ENCODE measurements around the gene AATK.
"Not testable (repeated sequence)": the region's sequence is repeated elsewhere in the genome, so short reads cannot be mapped to it uniquely, and the experiment has no call there.

The AATK gene

GRCh38 chr17:81085420-81085911 lies 80.6 kb downstream of the AATK start:
- DNase-seq: no peak

- no peak for DNase-seq
These were observed 81.2 kb downstream of the AATK start for GRCh38 chr17:81084680-81085419.

GRCh38 chr17:81083125-81083765 lies 82.8 kb downstream of the AATK start:
- no peak for DNase-seq

GRCh38 chr17:81082177-81083073 lies 83.6 kb downstream of the AATK start:
- no peak for DNase-seq

- DNase-seq: no peak
These were observed 84.5 kb downstream of the AATK start for GRCh38 chr17:81081222-81082176.

- DNase-seq: no peak
These were observed 86.0 kb downstream of the AATK start for GRCh38 chr17:81080019-81080418.

GRCh38 chr17:81078026-81078913 lies 87.8 kb downstream of the AATK start:
- not testable (repeated sequence) for DNase-seq

GRCh38 chr17:81076141-81076679 lies 89.8 kb downstream of the AATK start:
- no peak for DNase-seq

- DNase-seq: no peak
These were observed 90.7 kb downstream of the AATK start for GRCh38 chr17:81075307-81075706.

- no peak for DNase-seq
These were observed 91.1 kb downstream of the AATK start for GRCh38 chr17:81074875-81075274.

GRCh38 chr17:81073967-81074839 lies 91.8 kb downstream of the AATK start:
- DNase-seq: no peak

GRCh38 chr17:81071761-81072741 lies 94.0 kb downstream of the AATK start:
- DNase-seq: no peak

- DNase-seq: no peak
These were observed 95.3 kb downstream of the AATK start for GRCh38 chr17:81070541-81071246.

- DNase-seq: no peak
These were observed 96.8 kb downstream of the AATK start for GRCh38 chr17:81069135-81069645.

GRCh38 chr17:81068411-81069134 lies 97.4 kb downstream of the AATK start:
- no peak for DNase-seq

- no peak for DNase-seq
These were observed 98.6 kb downstream of the AATK start for GRCh38 chr17:81067391-81067811.
